HepG2 (cell line): Measurements from ENCODE around the gene ZDHHC6. TPM values are rescaled to one million over a fixed set of nuclear protein-coding genes. Genes with fewer than 3 reads are reported as not detected.

ENCODE experiments used
- BRF2 ChIP-seq: sonication (generic); formaldehyde crosslinking; IDR thresholded peaks from 2 replicates; pipeline ENCODE4 v1.8.1; 2022; ENCODE audit warnings: mild to moderate bottlenecking, missing genetic modification reagents
- FOSL1 ChIP-seq: sonication (generic); formaldehyde crosslinking; IDR thresholded peaks from 2 replicates; pipeline ENCODE4 v1.9.0; 2021; ENCODE audit warnings: missing genetic modification reagents, borderline replicate concordance
- FOXJ3 ChIP-seq: sonication (generic); formaldehyde crosslinking; IDR thresholded peaks from 2 replicates; pipeline ENCODE4 v1.4.0; 2020; ENCODE audit warnings: missing genetic modification reagents, mild to moderate bottlenecking, borderline replicate concordance
- HNF4G ChIP-seq, 2 experiments: sonication (generic) in 1 of 2; formaldehyde crosslinking in 1 of 2; IDR thresholded peaks; 2 replicates each; pipeline versions ENCODE4 v1.4.0 to v1.6.1; 2011 to 2020; ENCODE audit warnings: borderline replicate concordance in 2 of 2, low read depth in 2 of 2, mild to moderate bottlenecking in 2 of 2, low read length in 1 of 2, missing genetic modification reagents in 1 of 2, moderate library complexity in 1 of 2
- MAFK ChIP-seq, 2 experiments: IDR thresholded peaks in 1 of 2; conservative IDR thresholded peaks in 1 of 2; 2 replicates each; pipeline ENCODE4 v1.6.1; 2011; ENCODE audit warnings: improper control_type of control experiment in 2 of 2, low read length in 2 of 2
- MXD1 ChIP-seq: sonication (generic); formaldehyde crosslinking; IDR thresholded peaks from 2 replicates; pipeline ENCODE4 v1.4.0; 2020; ENCODE audit warnings: mild to moderate bottlenecking, missing genetic modification reagents
- PAXIP1 ChIP-seq: sonication (generic); formaldehyde crosslinking; conservative IDR thresholded peaks from 2 replicates; pipeline ENCODE4 v1.4.0; 2020; ENCODE audit warnings: mild to moderate bottlenecking, missing genetic modification reagents, moderate library complexity
- POLR2AphosphoS2 ChIP-seq: IDR thresholded peaks from 2 replicates; pipeline ENCODE4 v1.6.1; 2011; ENCODE audit warnings: low read depth, low read length, improper control_type of control experiment
- RCOR2 ChIP-seq: IDR thresholded peaks from 2 replicates; pipeline ENCODE4 v1.6.1; 2016; ENCODE audit warnings: missing biosample characterization, missing genetic modification reagents
- SIN3A ChIP-seq: IDR thresholded peaks from 2 replicates; pipeline ENCODE4 v1.6.1; 2011; ENCODE audit warnings: low read depth, mild to moderate bottlenecking, control low read depth, low read length, borderline replicate concordance
- SOX6 ChIP-seq, 2 experiments: fragments of 450-650 bp in 1 of 2; sonication (generic) in 1 of 2; formaldehyde crosslinking in 1 of 2; IDR thresholded peaks; 2 replicates each; pipeline versions ENCODE4 v1.4.0 to v1.6.1; 2017 to 2020; ENCODE audit warnings: antibody characterized with exemption in 1 of 2, mild to moderate bottlenecking in 1 of 2, missing genetic modification reagents in 1 of 2
- ZNF235 ChIP-seq: sonication (generic); formaldehyde crosslinking; IDR thresholded peaks from 2 replicates; pipeline ENCODE4 v1.8.1; 2023; ENCODE audit warnings: mild to moderate bottlenecking, missing genetic modification reagents, borderline replicate concordance
- ZNF512 ChIP-seq: sonication (generic); formaldehyde crosslinking; IDR thresholded peaks from 2 replicates; pipeline ENCODE4 v1.4.0; 2020; ENCODE audit warnings: mild to moderate bottlenecking, missing genetic modification reagents
- ZNF646 ChIP-seq: sonication (generic); formaldehyde crosslinking; IDR thresholded peaks from 2 replicates; pipeline ENCODE4 v1.9.0; 2021; ENCODE audit warnings: mild to moderate bottlenecking, missing genetic modification reagents
- polyA plus RNA-seq, 8 experiments: library from polyadenylated mRNA; depleted of rRNA in 3 of 8; stranded (reverse) in 7 of 8; unstranded in 1 of 8; fragments of >200 nt; fragmentation: Illumina TruSeq in 4 of 8; extraction: Trizol in 4 of 8; gene quantifications; 2 replicates each; pipeline versions ENCODE4 v1.2.1 to v1.2.3, GENCODE V29; 2011 to 2016; ENCODE audit warnings: low read depth in 4 of 8, missing spikeins in 1 of 8, mixed read lengths in 1 of 8; ENCODE audit not compliant: insufficient read depth in 1 of 8
- total RNA-seq, 5 experiments: library from RNA; depleted of rRNA; stranded (reverse); fragments of >200 nt; fragmentation: Illumina TruSeq; extraction: Trizol; gene quantifications; 2 replicates each; pipeline ENCODE4 v1.2.3, GENCODE V29; 2016; ENCODE audit warnings: low read depth in 1 of 5

ZDHHC6 gene
- total and polyA plus RNA-seq, 2 of the 13 experiments (the other 11 are each of a cell fraction or from before 2014, with no cell fraction given) = 20.9 to 49.4 TPM

- TF ChIP-seq PAXIP1 (CRISPR knock-in tag) = peak; percentile 99
- no peak for TF ChIP-seq MXD1 (CRISPR knock-in tag)
- TF ChIP-seq ZNF512 (CRISPR knock-in tag) = no peak
- TF ChIP-seq ZNF646 (CRISPR knock-in tag) = peak; percentile 95
- 0 out of 2 replicates have a peak, but pooled peaks have one; percentile 57 for TF ChIP-seq BRF2 (CRISPR knock-in tag)
- peak; percentile 70; the same call in 1 of the 2 replicates for TF ChIP-seq HNF4G (IDR thresholded peaks at IDR 0.05; ENCODE audit: borderline replicate concordance, low read depth, low read length)
- peak; percentile 46; the same call in 1 of the 2 replicates for TF ChIP-seq HNF4G (CRISPR knock-in tag; IDR thresholded peaks at IDR 0.05; ENCODE audit: borderline replicate concordance, low read depth)
- no peak; the same call in 1 of the 2 replicates for TF ChIP-seq FOSL1 (CRISPR knock-in tag)
- no peak for TF ChIP-seq SOX6 (IDR thresholded peaks at IDR 0.05)
- TF ChIP-seq SOX6 (CRISPR knock-in tag; IDR thresholded peaks at IDR 0.05) = peak; percentile 100
- TF ChIP-seq FOXJ3 (CRISPR knock-in tag) = peak; percentile 89; the same call in 1 of the 2 replicates
- no peak for TF ChIP-seq POLR2AphosphoS2
- peak; percentile 54; the same call in 1 of the 2 replicates for TF ChIP-seq SIN3A
- no peak for TF ChIP-seq ZNF235 (CRISPR knock-in tag)
- no peak for TF ChIP-seq MAFK (conservative IDR thresholded peaks at IDR 0.05 in 1 of 2, IDR thresholded peaks at IDR 0.05 in 1 of 2; ENCODE audit: low read length in 2 of 2)
- TF ChIP-seq RCOR2 (CRISPR knock-in tag) = peak; percentile 94
Observed at GRCh38 chr10:112394475-112394875, 52.2 kb downstream of the ZDHHC6 start (continued).
